NCI-H774 (cell line): ENCODE measurements around the gene KIF26A.

Experiments used
- DNase-seq: peaks from one replicate; lab custom pipeline; 2025; lab: John Stamatoyannopoulos, UW

KIF26A gene

GRCh38 chr14:104131968-104132732, 6.2 kb upstream of the KIF26A start:
- DNase-seq, result no peak

- DNase-seq, result no peak
Observed at GRCh38 chr14:104132981-104133380, 5.4 kb upstream of the KIF26A start.

GRCh38 chr14:104133496-104133895, 4.9 kb upstream of the KIF26A start:
- DNase-seq, result no peak

GRCh38 chr14:104134061-104134965, 4.1 kb upstream of the KIF26A start:
- no peak for DNase-seq

GRCh38 chr14:104135121-104135903, 3.1 kb upstream of the KIF26A start:
- DNase-seq, result no peak

GRCh38 chr14:104135904-104136471, 2.4 kb upstream of the KIF26A start:
- DNase-seq, result no peak

GRCh38 chr14:104136472-104137296, 1.7 kb upstream of the KIF26A start:
- no peak for DNase-seq

GRCh38 chr14:104137297-104138097, 890 bp upstream of the KIF26A start:
- DNase-seq, result peak; percentile 3

- no peak for DNase-seq
Observed at GRCh38 chr14:104138718-104139459, 502 bp downstream of the KIF26A start.

GRCh38 chr14:104139460-104140212, 1.2 kb downstream of the KIF26A start:
- DNase-seq, result no peak

- DNase-seq, result no peak
Observed at GRCh38 chr14:104140213-104140462, 1.8 kb downstream of the KIF26A start.

GRCh38 chr14:104140463-104141331, 2.3 kb downstream of the KIF26A start:
- no peak for DNase-seq

- no peak for DNase-seq
Observed at GRCh38 chr14:104141621-104142091, 3.3 kb downstream of the KIF26A start.

- no peak for DNase-seq
Observed at GRCh38 chr14:104142136-104142945, 4.0 kb downstream of the KIF26A start.

- no peak for DNase-seq
Observed at GRCh38 chr14:104142946-104143470, 4.6 kb downstream of the KIF26A start.

- no peak for DNase-seq
Observed at GRCh38 chr14:104143521-104144452, 5.4 kb downstream of the KIF26A start.
